H7 (cell line): ENCODE data around the gene FITM2. TPM values are rescaled to one million over a fixed set of nuclear protein-coding genes. Genes with fewer than 3 reads are reported as not detected.

ENCODE experiments used
- total RNA-seq: library from RNA; depleted of rRNA; stranded (reverse); fragments of >200 nt; shearing (Covaris generic); gene quantifications from 2 replicates; pipeline ENCODE4 v1.2.3, GENCODE V29; 2014; rRNA removed

The FITM2 gene
- total RNA-seq, 1 experiment from 2014 or later, result 1.6 TPM

Other genes with a start within 250 kb of the FITM2 start
- gene JPH2, start 124.0 kb downstream of the FITM2 start, total RNA-seq, result 0.67 and 0.69 TPM in 2 replicates
- gene OSER1, start 100.4 kb downstream of the FITM2 start, total RNA-seq, result 28.5 and 33.0 TPM in 2 replicates
- 6.1 and 6.8 TPM in 2 replicates for gene GDAP1L1, start 63.9 kb downstream of the FITM2 start, total RNA-seq
- 0.07 TPM in 1 of 2 replicates, not detected in the other for gene R3HDML, start 25.8 kb upstream of the FITM2 start, total RNA-seq
- gene HNF4A, start 44.5 kb upstream of the FITM2 start, total RNA-seq, result 3.7 and 11.4 TPM in 2 replicates
- gene TTPAL, start 164.7 kb upstream of the FITM2 start, total RNA-seq, result 3.6 TPM in 2 replicates
- gene SERINC3, start 210.9 kb upstream of the FITM2 start, total RNA-seq, result 36.7 and 46.4 TPM in 2 replicates